ENCODE results near the gene SMIM14. TPM values are rescaled to one million over a fixed set of nuclear protein-coding genes. Genes with fewer than 3 reads are reported as not detected.

The SMIM14 gene
- total RNA-seq, 1 experiment from 2014 or later = 48.2 TPM

DNA sequence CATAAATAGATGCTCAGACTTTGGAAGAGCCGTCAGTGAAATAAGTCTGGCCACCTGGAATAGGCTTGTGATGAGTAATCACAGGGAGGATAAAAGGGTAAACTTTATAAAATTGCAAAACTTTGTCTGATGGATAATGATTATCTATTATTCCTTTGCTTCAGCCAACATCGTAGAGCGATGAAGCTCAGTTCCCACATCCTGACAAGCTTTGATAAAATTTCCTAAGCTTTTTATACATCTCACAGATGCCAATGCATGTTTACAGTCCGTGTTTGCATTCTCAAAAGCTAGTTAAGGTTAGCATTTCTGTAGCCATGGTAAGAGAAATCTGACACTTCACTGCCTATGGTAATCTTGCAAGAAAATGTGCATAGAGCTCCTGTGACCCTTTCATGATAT is 96.1 kb downstream of the SMIM14 start:
- no TSS peak for BruUV-seq (replicated peaks)
- ChIA-PET POLR2A (interaction anchor here (0.6 to 1.2 kb wide), 2 partner anchors 15 to 39 kb away, joined by 3 to 6 read pairs; partner anchors contain the start of gene UGDH), CTCF (interaction anchor here (0.6 kb wide), 1 partner anchor 11 kb away, joined by 4 read pairs; no protein-coding TSS in a partner anchor)
- H3K4me3 ChIP-seq (ENCODE audit: low read depth in 2 of 2, low read length in 2 of 2) = no peak overlapping the region
- peak overlapping the region; percentile 95 for H3K27ac ChIP-seq (ENCODE audit: low read length)
- intact Hi-C loops (cut with micrococcal nuclease; ENCODE audit: unreplicated experiment) (no loop called here), in situ Hi-C loops (cut with HindIII; ENCODE audit: low pct_unique_long_range_greater_than_20kb, low sequenced_read_pairs) (no loop called here)
- peaks cover 44% of the 10 kb centered on the region for H3K4me1 ChIP-seq (ENCODE audit: control insufficient read depth, insufficient read depth, low read length)
- no peaks in the 10 kb centered on the region for H3K36me3 ChIP-seq (ENCODE audit: control insufficient read depth, insufficient read depth, low read length)
- no peak for DNase-seq (ENCODE audit: low read depth, low spot score)
- no peaks in the 10 kb centered on the region for H3K27me3 ChIP-seq (ENCODE audit: control insufficient read depth, insufficient read depth, low read length)
- TF ChIP-seq, protein P1, sequence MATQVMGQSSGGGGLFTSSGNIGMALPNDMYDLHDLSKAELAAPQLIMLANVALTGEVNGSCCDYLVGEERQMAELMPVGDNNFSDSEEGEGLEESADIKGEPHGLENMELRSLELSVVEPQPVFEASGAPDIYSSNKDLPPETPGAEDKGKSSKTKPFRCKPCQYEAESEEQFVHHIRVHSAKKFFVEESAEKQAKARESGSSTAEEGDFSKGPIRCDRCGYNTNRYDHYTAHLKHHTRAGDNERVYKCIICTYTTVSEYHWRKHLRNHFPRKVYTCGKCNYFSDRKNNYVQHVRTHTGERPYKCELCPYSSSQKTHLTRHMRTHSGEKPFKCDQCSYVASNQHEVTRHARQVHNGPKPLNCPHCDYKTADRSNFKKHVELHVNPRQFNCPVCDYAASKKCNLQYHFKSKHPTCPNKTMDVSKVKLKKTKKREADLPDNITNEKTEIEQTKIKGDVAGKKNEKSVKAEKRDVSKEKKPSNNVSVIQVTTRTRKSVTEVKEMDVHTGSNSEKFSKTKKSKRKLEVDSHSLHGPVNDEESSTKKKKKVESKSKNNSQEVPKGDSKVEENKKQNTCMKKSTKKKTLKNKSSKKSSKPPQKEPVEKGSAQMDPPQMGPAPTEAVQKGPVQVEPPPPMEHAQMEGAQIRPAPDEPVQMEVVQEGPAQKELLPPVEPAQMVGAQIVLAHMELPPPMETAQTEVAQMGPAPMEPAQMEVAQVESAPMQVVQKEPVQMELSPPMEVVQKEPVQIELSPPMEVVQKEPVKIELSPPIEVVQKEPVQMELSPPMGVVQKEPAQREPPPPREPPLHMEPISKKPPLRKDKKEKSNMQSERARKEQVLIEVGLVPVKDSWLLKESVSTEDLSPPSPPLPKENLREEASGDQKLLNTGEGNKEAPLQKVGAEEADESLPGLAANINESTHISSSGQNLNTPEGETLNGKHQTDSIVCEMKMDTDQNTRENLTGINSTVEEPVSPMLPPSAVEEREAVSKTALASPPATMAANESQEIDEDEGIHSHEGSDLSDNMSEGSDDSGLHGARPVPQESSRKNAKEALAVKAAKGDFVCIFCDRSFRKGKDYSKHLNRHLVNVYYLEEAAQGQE (IDR thresholded peaks at IDR 0.05; ENCODE audit: insufficient read depth in 1 of 2, low read depth in 2 of 2, low read length in 1 of 2) = no peak
- TF ChIP-seq TCF7L2 (IDR thresholded peaks at IDR 0.05; ENCODE audit: low read depth, low read length) (no peak), SIN3A (IDR thresholded peaks at IDR 0.05; ENCODE audit: borderline replicate concordance, insufficient read depth, low read depth, low read length) (no peak), POLR2AphosphoS5 (IDR thresholded peaks at IDR 0.05; ENCODE audit: low read depth, low read length) (no peak)
- TF ChIP-seq, protein P2, sequence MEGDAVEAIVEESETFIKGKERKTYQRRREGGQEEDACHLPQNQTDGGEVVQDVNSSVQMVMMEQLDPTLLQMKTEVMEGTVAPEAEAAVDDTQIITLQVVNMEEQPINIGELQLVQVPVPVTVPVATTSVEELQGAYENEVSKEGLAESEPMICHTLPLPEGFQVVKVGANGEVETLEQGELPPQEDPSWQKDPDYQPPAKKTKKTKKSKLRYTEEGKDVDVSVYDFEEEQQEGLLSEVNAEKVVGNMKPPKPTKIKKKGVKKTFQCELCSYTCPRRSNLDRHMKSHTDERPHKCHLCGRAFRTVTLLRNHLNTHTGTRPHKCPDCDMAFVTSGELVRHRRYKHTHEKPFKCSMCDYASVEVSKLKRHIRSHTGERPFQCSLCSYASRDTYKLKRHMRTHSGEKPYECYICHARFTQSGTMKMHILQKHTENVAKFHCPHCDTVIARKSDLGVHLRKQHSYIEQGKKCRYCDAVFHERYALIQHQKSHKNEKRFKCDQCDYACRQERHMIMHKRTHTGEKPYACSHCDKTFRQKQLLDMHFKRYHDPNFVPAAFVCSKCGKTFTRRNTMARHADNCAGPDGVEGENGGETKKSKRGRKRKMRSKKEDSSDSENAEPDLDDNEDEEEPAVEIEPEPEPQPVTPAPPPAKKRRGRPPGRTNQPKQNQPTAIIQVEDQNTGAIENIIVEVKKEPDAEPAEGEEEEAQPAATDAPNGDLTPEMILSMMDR (IDR thresholded peaks at IDR 0.05) = no peak
- ATAC-seq = no peak
- no peaks in the 10 kb centered on the region for H3K9me3 ChIP-seq (ENCODE audit: control insufficient read depth, insufficient read depth, low read depth, low read length)

DNA sequence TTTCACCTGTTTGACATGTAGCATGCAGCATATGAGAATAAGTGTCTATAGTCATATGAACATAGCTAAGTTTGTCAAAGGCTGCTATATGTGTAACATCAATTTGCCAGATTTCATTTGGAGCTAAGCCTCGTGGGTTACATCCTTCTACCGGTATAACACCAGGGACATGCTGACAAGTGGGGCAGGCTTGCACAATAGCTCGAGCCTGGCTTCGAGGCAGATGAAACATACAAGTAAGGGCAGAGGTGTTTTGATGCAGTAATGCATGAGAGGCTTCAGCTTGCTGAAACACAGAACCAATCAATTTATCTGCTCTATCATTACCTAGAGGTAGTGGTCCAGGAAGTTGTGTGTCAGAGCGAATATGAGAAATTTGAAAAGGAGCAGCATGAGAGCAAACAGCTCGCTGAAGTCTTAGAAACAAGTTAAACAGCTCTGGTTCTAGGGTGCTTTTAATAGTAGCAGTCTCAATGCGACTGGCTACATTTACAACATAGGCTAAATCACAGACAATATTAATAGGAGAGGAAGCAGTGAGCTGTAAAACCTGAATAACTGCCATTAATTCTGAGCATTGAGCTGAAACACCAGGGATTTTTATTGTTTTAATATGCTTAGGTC is 96.6 kb downstream of the SMIM14 start:
- POLR2A ChIA-PET = no interaction called here
- no peak for DNase-seq (ENCODE audit: low read depth, low spot score)
- H3K9me3 ChIP-seq (ENCODE audit: control insufficient read depth, insufficient read depth, low read depth, low read length) = no peaks in the 10 kb centered on the region
- no peaks in the 10 kb centered on the region for H3K36me3 ChIP-seq (ENCODE audit: control insufficient read depth, insufficient read depth, low read length)
- intact Hi-C loops (cut with micrococcal nuclease; ENCODE audit: unreplicated experiment) (no loop called here), in situ Hi-C loops (cut with HindIII; ENCODE audit: low pct_unique_long_range_greater_than_20kb, low sequenced_read_pairs) (no loop called here)
- CTCF ChIA-PET = no interaction called here
- ATAC-seq = no peak
- no peak for TF ChIP-seq TCF7L2 (IDR thresholded peaks at IDR 0.05; ENCODE audit: low read depth, low read length)
- TF ChIP-seq, protein P1 (IDR thresholded peaks at IDR 0.05; ENCODE audit: insufficient read depth in 1 of 2, low read depth in 2 of 2, low read length in 1 of 2) = no peak
- H3K27ac ChIP-seq (ENCODE audit: low read length) = peak overlapping the region; percentile 95
- H3K4me1 ChIP-seq (ENCODE audit: control insufficient read depth, insufficient read depth, low read length) = peaks cover 44% of the 10 kb centered on the region
- no TSS peak for BruUV-seq (replicated peaks)
- H3K27me3 ChIP-seq (ENCODE audit: control insufficient read depth, insufficient read depth, low read length) = no peaks in the 10 kb centered on the region
- H3K4me3 ChIP-seq (ENCODE audit: low read depth in 2 of 2, low read length in 2 of 2) = no peak overlapping the region
